IMR-90 (cell line): Measurements from ENCODE around the gene PLCB4. TPM values are rescaled to one million over a fixed set of nuclear protein-coding genes. Genes with fewer than 3 reads are reported as not detected.

Source experiments
- ATAC-seq: fragments of 200-7000 bp; cut with Tn5 transposase; 2 replicates; pipeline ENCODE4 v1.9.1; 2020; ENCODE audit warnings: low read depth, mild to moderate bottlenecking, moderate library complexity
- BruUV-seq: library from RNA; stranded (reverse); fragments of 400-500 nt; replicated peaks from 2 replicates; lab custom pipeline; 2021; lab: Mats Ljungman, UMichigan
- CTCF ChIA-PET: fragments of 300-600 bp; formaldehyde crosslinking; extraction: SDS; loops from one replicate; lab custom pipeline; 2021; ENCODE audit warnings: antibody characterized with exemption; lab: Yijun Ruan, JAX
- POLR2A ChIA-PET: fragments of 300-600 bp; sonication (Branson Sonifier 250); formaldehyde crosslinking; loops from one replicate; lab custom pipeline; 2022; ENCODE audit warnings: antibody characterized with exemption; ENCODE audit not compliant: unreplicated experiment; lab: Charles Lee
- DNase-seq: peaks from one replicate; pipeline ENCODE4 v3.0.0; 2013
- H2AFZ ChIP-seq: replicated peaks from 2 replicates; pipeline ENCODE3; 2013; ENCODE audit warnings: low read length, mild to moderate bottlenecking; ENCODE audit not compliant: poor library complexity
- H2AK5ac ChIP-seq: 2 replicates; pipeline ENCODE4 v1.6.1; 2013; ENCODE audit warnings: low read depth, low read length, inconsistent platforms
- H2AK9ac ChIP-seq: replicated peaks from 2 replicates; pipeline ENCODE3; 2013; ENCODE audit warnings: mild to moderate bottlenecking, low read depth, low read length, moderate library complexity; ENCODE audit not compliant: poor library complexity
- H2BK120ac ChIP-seq: 2 replicates; pipeline ENCODE4 v1.6.1; 2013; ENCODE audit warnings: low read depth, low read length, inconsistent platforms
- H2BK15ac ChIP-seq: 3 replicates; pipeline ENCODE4 v1.6.1; 2013; ENCODE audit warnings: low read depth, low read length, inconsistent platforms
- H2BK20ac ChIP-seq: 2 replicates; pipeline ENCODE4 v1.6.1; 2013; ENCODE audit warnings: low read depth, mild to moderate bottlenecking, inconsistent platforms, low read length, moderate library complexity
- H2BK5ac ChIP-seq: 2 replicates; pipeline ENCODE4 v1.6.1; 2013; ENCODE audit warnings: mild to moderate bottlenecking, low read depth, low read length, inconsistent platforms; ENCODE audit not compliant: poor library complexity, severe bottlenecking
- H3K14ac ChIP-seq: replicated peaks from 2 replicates; pipeline ENCODE4 v1.6.1; 2013; ENCODE audit warnings: low read depth, low read length, inconsistent platforms
- H3K18ac ChIP-seq: 2 replicates; pipeline ENCODE4 v1.6.1; 2013; ENCODE audit warnings: low read depth, low read length, control low read depth
- H3K23ac ChIP-seq: 2 replicates; pipeline ENCODE4 v1.6.1; 2013; ENCODE audit warnings: low read depth, low read length, inconsistent platforms
- H3K27ac ChIP-seq: 2 replicates; pipeline ENCODE4 v1.5.1; 2013; ENCODE audit warnings: mild to moderate bottlenecking, control low read depth, low read length; ENCODE audit not compliant: insufficient read depth
- H3K27me3 ChIP-seq: 2 replicates; pipeline ENCODE4 v1.6.1; 2013; ENCODE audit warnings: low read length; ENCODE audit not compliant: control insufficient read depth, insufficient read depth
- H3K36me3 ChIP-seq: 2 replicates; pipeline ENCODE4 v1.6.1; 2013; ENCODE audit warnings: low read length, mixed read lengths; ENCODE audit not compliant: control insufficient read depth, insufficient read depth
- H3K4ac ChIP-seq: 2 replicates; pipeline ENCODE4 v1.6.1; 2013; ENCODE audit warnings: low read depth, low read length, inconsistent platforms
- H3K4me1 ChIP-seq: 2 replicates; pipeline ENCODE4 v1.6.1; 2013; ENCODE audit warnings: low read length, mixed read lengths; ENCODE audit not compliant: control insufficient read depth, insufficient read depth
- H3K4me2 ChIP-seq: 2 replicates; pipeline ENCODE4 v1.6.1; 2013; ENCODE audit warnings: low read depth, mild to moderate bottlenecking, control low read depth, low read length, moderate library complexity
- H3K4me3 ChIP-seq: 2 replicates; pipeline ENCODE4 v1.5.1; 2013; ENCODE audit warnings: low read depth, mild to moderate bottlenecking, control low read depth, low read length, moderate library complexity; ENCODE audit not compliant: insufficient read depth
- H3K56ac ChIP-seq: 2 replicates; pipeline ENCODE4 v1.6.1; 2013; ENCODE audit warnings: low read length, inconsistent platforms; ENCODE audit not compliant: insufficient read depth; ENCODE audit errors: extremely low read depth
- H3K79me1 ChIP-seq, 2 experiments: 2 replicates each; pipeline ENCODE4 v1.6.1; 2013; ENCODE audit warnings: low read length in 2 of 2, inconsistent platforms in 1 of 2, low read depth in 1 of 2
- H3K9ac ChIP-seq: 2 replicates; pipeline ENCODE4 v1.6.1; 2013; ENCODE audit warnings: low read depth, low read length, control low read depth
- H3K9me1 ChIP-seq: 2 replicates; pipeline ENCODE4 v1.6.1; 2013; ENCODE audit warnings: low read length, inconsistent platforms; ENCODE audit not compliant: insufficient read depth
- H3K9me3 ChIP-seq: 2 replicates; pipeline ENCODE4 v1.6.1; 2013; ENCODE audit warnings: low read length; ENCODE audit not compliant: control insufficient read depth, insufficient read depth
- H4K20me1 ChIP-seq: 2 replicates; pipeline ENCODE4 v1.6.1; 2013; ENCODE audit warnings: low read length, inconsistent platforms; ENCODE audit not compliant: insufficient read depth
- H4K5ac ChIP-seq: 2 replicates; pipeline ENCODE4 v1.6.1; 2013; ENCODE audit warnings: mild to moderate bottlenecking, low read depth, low read length, control low read depth
- H4K8ac ChIP-seq, 2 experiments: 2 replicates each; pipeline ENCODE4 v1.6.1; 2013; ENCODE audit warnings: low read depth in 2 of 2, low read length in 2 of 2, control low read depth in 1 of 2, inconsistent platforms in 1 of 2
- H4K91ac ChIP-seq: 2 replicates; pipeline ENCODE4 v1.6.1; 2013; ENCODE audit warnings: low read depth, low read length, inconsistent platforms; ENCODE audit not compliant: insufficient read depth
- BHLHE40 ChIP-seq: fragments of 150-350 bp; IDR thresholded peaks from 2 replicates; pipeline ENCODE4 v1.6.1; 2016; ENCODE audit warnings: mild to moderate bottlenecking, low read depth, low read length
- CEBPB ChIP-seq: IDR thresholded peaks from 2 replicates; pipeline ENCODE4 v1.6.1; 2012; ENCODE audit warnings: low read depth, low read length, improper control_type of control experiment
- CHD1 ChIP-seq: IDR thresholded peaks from 2 replicates; pipeline ENCODE4 v1.6.1; 2012; ENCODE audit warnings: low read depth, low read length, improper control_type of control experiment
- FOS ChIP-seq: fragments of 150-350 bp; IDR thresholded peaks from 2 replicates; pipeline ENCODE4 v1.6.1; 2016; ENCODE audit warnings: low read depth, low read length
- MAFK ChIP-seq: IDR thresholded peaks from 2 replicates; pipeline ENCODE4 v1.6.1; 2012; ENCODE audit warnings: low read depth, low read length, improper control_type of control experiment
- MAZ ChIP-seq: IDR thresholded peaks from 2 replicates; pipeline ENCODE4 v1.6.1; 2012; ENCODE audit warnings: low read depth, mild to moderate bottlenecking, low read length, improper control_type of control experiment, moderate library complexity, borderline replicate concordance
- MXI1 ChIP-seq: IDR thresholded peaks from 2 replicates; pipeline ENCODE4 v1.6.1; 2012; ENCODE audit warnings: low read depth, mild to moderate bottlenecking, low read length, moderate library complexity, borderline replicate concordance
- NFE2L2 ChIP-seq: fragments of 150-350 bp; IDR thresholded peaks from 2 replicates; pipeline ENCODE4 v1.6.1; 2016; ENCODE audit warnings: low read depth, mild to moderate bottlenecking, low read length
- POLR2A ChIP-seq: IDR thresholded peaks from 2 replicates; pipeline ENCODE4 v1.6.1; 2012; ENCODE audit warnings: mild to moderate bottlenecking, low read depth, low read length
- RAD21 ChIP-seq: IDR thresholded peaks from 2 replicates; pipeline ENCODE4 v1.6.1; 2012; ENCODE audit warnings: low read length, improper control_type of control experiment
- RFX5 ChIP-seq: IDR thresholded peaks from 2 replicates; pipeline ENCODE4 v1.8.0; 2012; ENCODE audit warnings: low read depth, mild to moderate bottlenecking, low read length, moderate library complexity
- SMC3 ChIP-seq: fragments of 150-350 bp; IDR thresholded peaks from 2 replicates; pipeline ENCODE4 v1.6.1; 2016; ENCODE audit warnings: low read depth, mild to moderate bottlenecking, antibody characterized with exemption, low read length, moderate library complexity
- WGBS, 2 experiments: methylation state at CpG; one replicate each; pipeline versions ENCODE4 v1.1.5 to v1.1.7; 2013; ENCODE audit warnings: missing lambda C conversion rate in 2 of 2; ENCODE audit not compliant: insufficient read length in 1 of 2; ENCODE audit errors: extremely low coverage in 2 of 2; 5-methylcytosine and 5-hydroxymethylcytosine counted together
- dilution Hi-C: fragments of 300-500 bp; cut with HindIII; formaldehyde crosslinking; loops from one replicate; pipeline ENCODE4 v1.14.3; 2018; ENCODE audit warnings: low sequenced_read_pairs; ENCODE audit not compliant: unreplicated experiment
- in situ Hi-C: fragments of 300-500 bp; cut with MboI; formaldehyde crosslinking; loops from 3 replicates; pipeline ENCODE4 v1.14.3; 2019; ENCODE audit warnings: low sequenced_read_pairs, inconsistent platforms, mixed read lengths
- intact Hi-C: fragments of 100-400 bp; cut with micrococcal nuclease; formaldehyde crosslinking; loops from 2 replicates; pipeline ENCODE4 v1.10.0; 2022
- polyA plus RNA-seq, 3 experiments: library from polyadenylated mRNA; depleted of rRNA; stranded (reverse); fragments of >200 nt; gene quantifications; 2 replicates each; pipeline ENCODE4 v1.2.3, GENCODE V29; 2012; ENCODE audit warnings: low replicate concordance in 1 of 3
- total RNA-seq: library from RNA; depleted of rRNA; stranded (reverse); fragments of >200 nt; gene quantifications from 2 replicates; pipeline ENCODE4 v1.2.3, GENCODE V29; 2012
- TF ChIP-seq, protein P1 (sequence below): fragments of 150-350 bp; IDR thresholded peaks from 2 replicates; pipeline ENCODE4 v1.6.1; 2017; ENCODE audit warnings: mild to moderate bottlenecking, antibody characterized with exemption, low read length, low read depth
- TF ChIP-seq, protein P2 (sequence below): fragments of 150-350 bp; IDR thresholded peaks from 2 replicates; pipeline ENCODE4 v1.6.1; 2016; ENCODE audit warnings: low read depth, mild to moderate bottlenecking, low read length, moderate library complexity, borderline replicate concordance
- TF ChIP-seq, protein P3 (sequence below): conservative IDR thresholded peaks from 2 replicates; pipeline ENCODE4 v1.5.1; 2012; ENCODE audit warnings: mild to moderate bottlenecking, low read depth, low read length, improper control_type of control experiment

The PLCB4 gene
- total and polyA plus RNA-seq, 2 of the 4 experiments (the other 2 are of a cell fraction): 12.5 to 24.0 TPM

DNA sequence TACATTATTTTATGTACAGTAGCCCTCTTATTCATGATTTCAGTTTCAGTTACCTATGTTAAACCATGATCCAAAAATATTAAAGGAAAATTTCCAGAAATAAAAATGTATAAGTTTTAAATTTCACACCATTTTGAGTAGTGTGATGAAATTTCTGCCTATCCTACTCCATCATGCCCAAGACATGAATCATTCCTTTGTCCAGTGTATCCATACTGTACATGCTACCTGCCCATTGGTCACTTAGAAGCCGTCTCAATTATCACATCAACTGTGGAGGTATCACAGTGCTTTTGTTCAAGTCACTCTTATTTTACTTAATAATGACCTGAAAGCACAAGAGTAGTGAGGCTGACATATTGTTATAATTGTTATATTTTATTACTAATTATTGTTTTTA is 32.3 kb upstream of the PLCB4 start:
- dilution Hi-C loops: no loop called here
- ATAC-seq (no peak), DNase-seq (no peak)
- Histone ChIP-seq H3K14ac (no peak overlapping the region; the same call in 1 of the 2 replicates), H2AFZ (no peak overlapping the region), H2BK120ac (peak overlapping the region; percentile 67), H3K9ac (no peak overlapping the region), H3K36me3 (no peaks in the 10 kb centered on the region), H3K4ac (peak overlapping the region; percentile 59; the same call in 1 of the 2 replicates), H3K9me3 (no peaks in the 10 kb centered on the region), H3K27me3 (no peaks in the 10 kb centered on the region), H2BK15ac (peak overlapping the region; percentile 63; the same call in 1 of the 3 replicates), H3K9me1 (peaks cover 8% of the 10 kb centered on the region), H3K56ac (no peak overlapping the region), H3K27ac (no peak overlapping the region), H3K4me1 (peaks cover 12% of the 10 kb centered on the region), H2AK5ac (0 out of 2 replicates have a peak overlapping the region, but pooled peaks have one; percentile 63), H2AK9ac (no peak overlapping the region), H3K4me3 (no peak overlapping the region), H4K91ac (no peak overlapping the region), H3K23ac (no peak overlapping the region), H2BK5ac (peak overlapping the region; percentile 23), H3K79me1 (peaks cover 0 to 12% of the 10 kb centered on the region in 2 experiments; a peak in 1 of 4 replicates), H3K18ac (peak overlapping the region; percentile 80; the same call in 1 of the 2 replicates), H4K20me1 (no peaks in the 10 kb centered on the region), H4K5ac (no peak overlapping the region; the same call in 1 of the 2 replicates), H3K4me2 (no peak overlapping the region), H2BK20ac (peak overlapping the region; percentile 79; the same call in 1 of the 2 replicates), H4K8ac (no peak overlapping the region)
- intact Hi-C loops: no loop called here
- in situ Hi-C loops: no loop called here
- no CpG with 5 or more reads among the region's 1 CpG for WGBS, 2 experiments
- ChIA-PET POLR2A (no interaction called here), CTCF (interaction anchor here (0.6 kb wide), 1 partner anchor 1924 kb away, joined by 3 read pairs; no protein-coding TSS in a partner anchor)
- no TSS peak for BruUV-seq
- TF ChIP-seq POLR2A (no peak), NFE2L2 (no peak), CEBPB (no peak), BHLHE40 (no peak), MXI1 (no peak), CHD1 (no peak), MAFK (no peak), RAD21 (no peak), MAZ (no peak), RFX5 (no peak), FOS (no peak), SMC3 (no peak)
- TF ChIP-seq, protein P1, sequence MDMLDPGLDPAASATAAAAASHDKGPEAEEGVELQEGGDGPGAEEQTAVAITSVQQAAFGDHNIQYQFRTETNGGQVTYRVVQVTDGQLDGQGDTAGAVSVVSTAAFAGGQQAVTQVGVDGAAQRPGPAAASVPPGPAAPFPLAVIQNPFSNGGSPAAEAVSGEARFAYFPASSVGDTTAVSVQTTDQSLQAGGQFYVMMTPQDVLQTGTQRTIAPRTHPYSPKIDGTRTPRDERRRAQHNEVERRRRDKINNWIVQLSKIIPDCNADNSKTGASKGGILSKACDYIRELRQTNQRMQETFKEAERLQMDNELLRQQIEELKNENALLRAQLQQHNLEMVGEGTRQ: no peak
- TF ChIP-seq, protein P2, sequence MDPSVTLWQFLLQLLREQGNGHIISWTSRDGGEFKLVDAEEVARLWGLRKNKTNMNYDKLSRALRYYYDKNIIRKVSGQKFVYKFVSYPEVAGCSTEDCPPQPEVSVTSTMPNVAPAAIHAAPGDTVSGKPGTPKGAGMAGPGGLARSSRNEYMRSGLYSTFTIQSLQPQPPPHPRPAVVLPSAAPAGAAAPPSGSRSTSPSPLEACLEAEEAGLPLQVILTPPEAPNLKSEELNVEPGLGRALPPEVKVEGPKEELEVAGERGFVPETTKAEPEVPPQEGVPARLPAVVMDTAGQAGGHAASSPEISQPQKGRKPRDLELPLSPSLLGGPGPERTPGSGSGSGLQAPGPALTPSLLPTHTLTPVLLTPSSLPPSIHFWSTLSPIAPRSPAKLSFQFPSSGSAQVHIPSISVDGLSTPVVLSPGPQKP: no peak
- TF ChIP-seq, protein P3, sequence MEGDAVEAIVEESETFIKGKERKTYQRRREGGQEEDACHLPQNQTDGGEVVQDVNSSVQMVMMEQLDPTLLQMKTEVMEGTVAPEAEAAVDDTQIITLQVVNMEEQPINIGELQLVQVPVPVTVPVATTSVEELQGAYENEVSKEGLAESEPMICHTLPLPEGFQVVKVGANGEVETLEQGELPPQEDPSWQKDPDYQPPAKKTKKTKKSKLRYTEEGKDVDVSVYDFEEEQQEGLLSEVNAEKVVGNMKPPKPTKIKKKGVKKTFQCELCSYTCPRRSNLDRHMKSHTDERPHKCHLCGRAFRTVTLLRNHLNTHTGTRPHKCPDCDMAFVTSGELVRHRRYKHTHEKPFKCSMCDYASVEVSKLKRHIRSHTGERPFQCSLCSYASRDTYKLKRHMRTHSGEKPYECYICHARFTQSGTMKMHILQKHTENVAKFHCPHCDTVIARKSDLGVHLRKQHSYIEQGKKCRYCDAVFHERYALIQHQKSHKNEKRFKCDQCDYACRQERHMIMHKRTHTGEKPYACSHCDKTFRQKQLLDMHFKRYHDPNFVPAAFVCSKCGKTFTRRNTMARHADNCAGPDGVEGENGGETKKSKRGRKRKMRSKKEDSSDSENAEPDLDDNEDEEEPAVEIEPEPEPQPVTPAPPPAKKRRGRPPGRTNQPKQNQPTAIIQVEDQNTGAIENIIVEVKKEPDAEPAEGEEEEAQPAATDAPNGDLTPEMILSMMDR: no peak
